Liver (tissue), 9 donors: ENCODE results near the gene FKBP3. TPM values are rescaled to one million over a fixed set of nuclear protein-coding genes. Genes with fewer than 3 reads are reported as not detected.
A peak's percentile ranks its signal among the peaks of the same experiment; 100 is the strongest.

ENCODE experiments used
- DNase-seq: peaks from one replicate; pipeline ENCODE4 v3.0.0-alpha.2; 2017; ENCODE audit warnings: low spot score
- H3K27ac ChIP-seq, 2 donors: one replicate each; pipeline ENCODE4 v1.7.0; 2013; ENCODE audit warnings: inconsistent platforms in 2 of 2, low read length in 2 of 2, control low read depth in 1 of 2, low read depth in 1 of 2, mild to moderate bottlenecking in 1 of 2
- H3K27me3 ChIP-seq, 4 donors: one replicate each; pipeline versions ENCODE4 v1.6.1 to v1.7.0; 2013; ENCODE audit warnings: low read length in 3 of 4, inconsistent platforms in 1 of 4, mild to moderate bottlenecking in 1 of 4, moderate library complexity in 1 of 4; ENCODE audit not compliant: control insufficient read depth in 4 of 4, insufficient read depth in 4 of 4
- H3K36me3 ChIP-seq, 4 donors: one replicate each; pipeline versions ENCODE4 v1.6.1 to v1.7.0; 2013; ENCODE audit warnings: low read length in 3 of 4, mild to moderate bottlenecking in 3 of 4, low read depth in 1 of 4, moderate library complexity in 1 of 4; ENCODE audit not compliant: control insufficient read depth in 4 of 4, insufficient read depth in 3 of 4
- H3K4me1 ChIP-seq, 4 donors: one replicate each; pipeline versions ENCODE4 v1.6.1 to v1.7.0; 2013; ENCODE audit warnings: low read length in 3 of 4, mild to moderate bottlenecking in 3 of 4, moderate library complexity in 1 of 4; ENCODE audit not compliant: control insufficient read depth in 4 of 4, insufficient read depth in 4 of 4
- H3K4me3 ChIP-seq, 3 donors: one replicate each; pipeline versions ENCODE4 v1.6.1 to v1.7.0; 2013; ENCODE audit warnings: low read length in 3 of 3, control low read depth in 1 of 3, low read depth in 1 of 3, mild to moderate bottlenecking in 1 of 3
- H3K9ac ChIP-seq, 2 donors: one replicate each; pipeline ENCODE4 v1.7.0; 2013; ENCODE audit warnings: low read length in 2 of 2, mild to moderate bottlenecking in 2 of 2, moderate library complexity in 2 of 2, control low read depth in 1 of 2, low read depth in 1 of 2
- H3K9me3 ChIP-seq, 4 donors: one replicate each; pipeline versions ENCODE4 v1.6.1 to v1.7.0; 2013; ENCODE audit warnings: low read length in 3 of 4; ENCODE audit not compliant: control insufficient read depth in 4 of 4
- CTCF ChIP-seq: fragments of 150-350 bp; IDR thresholded peaks from 2 replicates; pipeline ENCODE4 v1.5.1; 2017; ENCODE audit warnings: improper control_type of control experiment, low read depth, low read length; ENCODE audit not compliant: missing input control
- EGR1 ChIP-seq, 2 donors: IDR thresholded peaks; 2 replicates each; pipeline ENCODE4 v1.6.1; 2016 to 2018; ENCODE audit warnings: antibody characterized with exemption in 2 of 2, low read depth in 2 of 2
- FOXA1 ChIP-seq: IDR thresholded peaks from 2 replicates; pipeline ENCODE4 v1.6.1; 2016; ENCODE audit warnings: antibody characterized with exemption
- FOXA2 ChIP-seq: IDR thresholded peaks from 2 replicates; pipeline ENCODE4 v1.6.1; 2016; ENCODE audit warnings: antibody characterized with exemption
- GABPA ChIP-seq, 2 donors: IDR thresholded peaks in 1 of 2; conservative IDR thresholded peaks in 1 of 2; 2 replicates each; pipeline ENCODE4 v1.6.1; 2016; ENCODE audit warnings: antibody characterized with exemption in 2 of 2, mild to moderate bottlenecking in 1 of 2, moderate library complexity in 1 of 2
- HNF4A ChIP-seq, 2 donors: conservative IDR thresholded peaks; 2 replicates each; pipeline ENCODE4 v1.6.1; 2016; ENCODE audit warnings: antibody characterized with exemption in 2 of 2, mild to moderate bottlenecking in 2 of 2
- HNF4G ChIP-seq: IDR thresholded peaks from 2 replicates; pipeline ENCODE4 v1.6.1; 2016; ENCODE audit warnings: antibody characterized with exemption
- JUND ChIP-seq, 2 donors: IDR thresholded peaks; 2 replicates each; pipeline ENCODE4 v1.6.1; 2016; ENCODE audit warnings: antibody characterized with exemption in 2 of 2
- NR2F2 ChIP-seq: IDR thresholded peaks from 2 replicates; pipeline ENCODE4 v1.6.1; 2016; ENCODE audit warnings: antibody characterized with exemption
- RAD21 ChIP-seq, 2 donors: IDR thresholded peaks; 2 replicates each; pipeline ENCODE4 v1.6.1; 2016; ENCODE audit warnings: antibody characterized with exemption in 2 of 2, mild to moderate bottlenecking in 2 of 2
- REST ChIP-seq: IDR thresholded peaks from 2 replicates; pipeline ENCODE4 v1.6.1; 2016; ENCODE audit warnings: antibody characterized with exemption, mild to moderate bottlenecking
- RXRA ChIP-seq, 2 donors: IDR thresholded peaks; 2 replicates each; pipeline ENCODE4 v1.6.1; 2017 to 2018; ENCODE audit warnings: antibody characterized with exemption in 2 of 2, mild to moderate bottlenecking in 1 of 2
- SP1 ChIP-seq: IDR thresholded peaks from 2 replicates; pipeline ENCODE4 v1.6.1; 2018; ENCODE audit warnings: antibody characterized with exemption, mild to moderate bottlenecking
- TAF1 ChIP-seq: conservative IDR thresholded peaks from 2 replicates; pipeline ENCODE4 v1.6.1; 2016; ENCODE audit warnings: antibody characterized with exemption, mild to moderate bottlenecking
- YY1 ChIP-seq: IDR thresholded peaks from 2 replicates; pipeline ENCODE4 v1.6.1; 2016; ENCODE audit warnings: antibody characterized with exemption, mild to moderate bottlenecking
- ZBTB33 ChIP-seq: IDR thresholded peaks from 2 replicates; pipeline ENCODE4 v1.6.1; 2016; ENCODE audit warnings: antibody characterized with exemption
- WGBS: extraction: QIAGEN DNeasy Blood & Tissue Kit; methylation state at CpG from one replicate; pipeline ENCODE4 v1.1.7; 2013; 5-methylcytosine and 5-hydroxymethylcytosine counted together
- polyA plus RNA-seq, 2 donors: library from polyadenylated mRNA; stranded (reverse) in 1 of 2; unstranded in 1 of 2; fragments of 200-250 nt in 1 of 2; fragments of >200 nt in 1 of 2; fragmentation: Nextera tagmentation in 1 of 2; extraction: Ambion mirVana in 1 of 2; gene quantifications; one replicate each; pipeline versions ENCODE4 v1.2.1 to v1.2.3, GENCODE V29; 2013 to 2015
- total RNA-seq, 2 donors: library from RNA; depleted of rRNA; stranded (reverse); fragments of >200 nt; gene quantifications; one replicate each; pipeline ENCODE4 v1.2.3, GENCODE V29; 2014
- TF ChIP-seq, protein P1 (sequence below): IDR thresholded peaks from 2 replicates; pipeline ENCODE4 v1.6.1; 2016; ENCODE audit warnings: antibody characterized with exemption
- TF ChIP-seq, protein P2 (sequence below): IDR thresholded peaks from 2 replicates; pipeline ENCODE4 v1.6.1; 2016; ENCODE audit warnings: antibody characterized with exemption
- donor health status: healthy.
- donor health status: healthy.
- donor health status: healthy.
- donor health status: healthy.
- donor health status: healthy.

FKBP3 gene
- total and polyA plus RNA-seq, 4 donors = 11.9 to 66.4 (median 25.7) TPM

- Histone ChIP-seq H3K27me3 (no peaks in the 10 kb centered on the region), H3K4me1 (peaks cover 3 to 29% (median 17%) of the 10 kb centered on the region in 4 donors), H3K27ac (peak overlapping the region; percentile 81 to 83), H3K9ac (peak overlapping the region; percentile 77 to 97), H3K9me3 (no peaks in the 10 kb centered on the region), H3K36me3 (no peaks in the 10 kb centered on the region), H3K4me3 (peak overlapping the region; percentile 75 to 97 (median 81))
- TF ChIP-seq CTCF (no peak), EGR1 (IDR thresholded peaks at IDR 0.05; ENCODE audit: low read depth in 2 of 2) (no peak), RAD21 (IDR thresholded peaks at IDR 0.05) (no peak), ZBTB33 (no peak), SP1 (no peak), JUND (IDR thresholded peaks at IDR 0.05) (no peak)
- TF ChIP-seq, protein P1, sequence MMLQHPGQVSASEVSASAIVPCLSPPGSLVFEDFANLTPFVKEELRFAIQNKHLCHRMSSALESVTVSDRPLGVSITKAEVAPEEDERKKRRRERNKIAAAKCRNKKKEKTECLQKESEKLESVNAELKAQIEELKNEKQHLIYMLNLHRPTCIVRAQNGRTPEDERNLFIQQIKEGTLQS = peak; percentile 6
- WGBS = under 1% methylated on average over 7 of the region's 7 CpGs
- DNase-seq = no peak
Measured at GRCh38 chr14:45135156-45135555, 875 bp upstream of the FKBP3 start.

DNA sequence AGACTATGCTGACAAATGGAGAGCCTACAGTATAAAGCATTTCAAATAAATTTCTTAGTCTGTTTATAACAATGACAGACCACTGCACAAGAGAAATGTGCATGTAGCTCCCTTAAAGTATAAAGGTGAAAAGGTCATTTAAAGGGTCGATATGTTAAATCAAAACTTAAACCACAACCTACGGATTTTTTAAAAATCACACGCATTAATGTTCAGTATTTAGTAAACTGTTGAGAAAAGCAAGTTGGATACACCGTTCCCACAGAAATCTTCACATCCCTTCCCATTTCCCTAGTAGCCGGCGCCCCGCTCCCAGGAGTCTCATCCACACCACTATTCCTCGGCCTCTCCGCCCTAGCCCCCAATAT, 614 bp downstream of the FKBP3 start:
- Histone ChIP-seq H3K27ac (peak overlapping the region; percentile 81 to 83), H3K4me1 (peaks cover 3 to 29% (median 17%) of the 10 kb centered on the region in 4 donors), H3K27me3 (no peaks in the 10 kb centered on the region), H3K4me3 (peak overlapping the region; percentile 60 to 97 (median 82)), H3K36me3 (peaks cover 0 to 6% (median 0%) of the 10 kb centered on the region in 4 donors), H3K9ac (peak overlapping the region; percentile 95 to 98), H3K9me3 (no peaks in the 10 kb centered on the region)
- WGBS = under 1% methylated on average over 9 of the region's 9 CpGs
- TF ChIP-seq GABPA (IDR thresholded peaks at IDR 0.05 in 1 of 2, conservative IDR thresholded peaks at IDR 0.05 in 1 of 2) (no peak), EGR1 (IDR thresholded peaks at IDR 0.05; ENCODE audit: low read depth in 2 of 2) (no peak), NR2F2 (no peak), FOXA1 (no peak), TAF1 (no peak), RXRA (IDR thresholded peaks at IDR 0.05) (no peak), REST (no peak), RAD21 (IDR thresholded peaks at IDR 0.05) (no peak), HNF4G (no peak), ZBTB33 (no peak), CTCF (no peak), YY1 (no peak), HNF4A (conservative IDR thresholded peaks at IDR 0.05) (no peak), JUND (IDR thresholded peaks at IDR 0.05) (no peak), SP1 (no peak), FOXA2 (no peak)
- TF ChIP-seq, protein P2, sequence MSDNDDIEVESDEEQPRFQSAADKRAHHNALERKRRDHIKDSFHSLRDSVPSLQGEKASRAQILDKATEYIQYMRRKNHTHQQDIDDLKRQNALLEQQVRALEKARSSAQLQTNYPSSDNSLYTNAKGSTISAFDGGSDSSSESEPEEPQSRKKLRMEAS = no peak
- TF ChIP-seq, protein P1 = no peak
- no peak for DNase-seq
